GM19467 (cell line): ENCODE data around the gene SELENOI.
"Not testable (repeated sequence)": the region's sequence is repeated elsewhere in the genome, so short reads cannot be mapped to it uniquely, and the experiment has no call there.

Source experiments
- ATAC-seq: cut with Tn5 transposase; IDR thresholded peaks from one replicate; pipeline ENCODE4 v1.9.1; 2021; ENCODE audit warnings: mild to moderate bottlenecking, moderate library complexity; ENCODE audit not compliant: unreplicated experiment

The SELENOI gene, protein sequence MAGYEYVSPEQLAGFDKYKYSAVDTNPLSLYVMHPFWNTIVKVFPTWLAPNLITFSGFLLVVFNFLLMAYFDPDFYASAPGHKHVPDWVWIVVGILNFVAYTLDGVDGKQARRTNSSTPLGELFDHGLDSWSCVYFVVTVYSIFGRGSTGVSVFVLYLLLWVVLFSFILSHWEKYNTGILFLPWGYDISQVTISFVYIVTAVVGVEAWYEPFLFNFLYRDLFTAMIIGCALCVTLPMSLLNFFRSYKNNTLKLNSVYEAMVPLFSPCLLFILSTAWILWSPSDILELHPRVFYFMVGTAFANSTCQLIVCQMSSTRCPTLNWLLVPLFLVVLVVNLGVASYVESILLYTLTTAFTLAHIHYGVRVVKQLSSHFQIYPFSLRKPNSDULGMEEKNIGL

GRCh38 chr2:26345545-26346453 is at the start of gene SELENOI:
Gene SELENOI (plus strand): TSS chr2:26346143. CDS start chr2:26346233, 90 bp downstream.
- peak; percentile 90 for ATAC-seq

DNA sequence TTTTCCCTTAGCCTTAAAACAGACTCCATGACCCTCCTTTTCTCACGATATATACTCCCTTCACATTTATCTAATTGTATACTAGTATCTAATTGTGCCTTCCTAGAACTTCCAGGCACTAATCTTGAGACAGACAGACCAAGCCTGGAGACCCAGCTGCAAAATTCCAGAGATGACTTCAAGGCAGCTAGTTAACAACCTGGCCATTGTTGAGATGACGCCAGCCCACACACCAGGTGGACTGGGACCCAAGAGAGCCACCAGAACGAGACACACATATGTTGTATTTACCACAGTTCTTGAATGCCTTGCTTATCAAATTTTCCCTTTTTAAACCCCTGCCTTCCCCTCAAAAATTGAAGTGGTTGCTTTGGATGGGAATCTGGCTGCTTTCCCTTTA is 48.9 kb upstream of the SELENOI start:
- ATAC-seq: no peak

GRCh38 chr2:26298286-26298637 is 47.7 kb upstream of the SELENOI start:
- ATAC-seq: no peak

- no peak for ATAC-seq
These were observed 47.1 kb upstream of the SELENOI start for GRCh38 chr2:26298638-26299393.

- no peak for ATAC-seq
These were observed 46.4 kb upstream of the SELENOI start for GRCh38 chr2:26299471-26300101.

DNA sequence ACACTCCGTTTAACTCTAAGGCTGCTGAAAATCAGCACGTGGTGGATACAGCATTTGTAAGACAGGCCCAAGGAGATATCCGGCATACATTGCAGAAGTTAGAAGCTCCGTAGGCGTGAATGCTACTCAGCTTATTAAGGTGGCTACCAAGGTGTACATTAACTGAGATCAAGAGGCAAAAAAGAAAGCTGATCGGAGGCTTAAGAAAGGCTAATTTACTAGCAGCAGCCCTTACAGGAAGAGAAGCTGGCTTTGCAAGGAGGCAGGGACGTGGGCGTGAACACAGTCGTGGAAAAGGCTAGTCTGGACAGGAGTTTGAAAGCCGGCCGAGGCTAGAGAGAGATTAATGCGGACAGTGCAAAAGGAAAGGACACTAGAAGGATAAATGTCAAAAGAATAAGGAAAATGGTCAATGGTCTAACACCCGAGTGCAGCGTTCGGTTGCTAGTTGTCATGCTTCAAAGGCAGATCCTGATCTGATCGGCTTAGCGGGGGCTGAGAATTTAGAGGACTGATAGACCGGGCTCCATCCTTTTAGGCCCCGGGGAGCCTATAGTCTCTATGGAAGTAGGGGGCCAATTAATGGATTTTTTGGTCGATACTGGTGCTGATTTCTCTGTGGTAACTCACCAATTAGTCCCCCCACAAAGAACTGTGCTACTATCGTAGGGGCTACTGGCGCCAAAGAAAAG is 45.6 kb upstream of the SELENOI start:
- no peak for ATAC-seq

DNA sequence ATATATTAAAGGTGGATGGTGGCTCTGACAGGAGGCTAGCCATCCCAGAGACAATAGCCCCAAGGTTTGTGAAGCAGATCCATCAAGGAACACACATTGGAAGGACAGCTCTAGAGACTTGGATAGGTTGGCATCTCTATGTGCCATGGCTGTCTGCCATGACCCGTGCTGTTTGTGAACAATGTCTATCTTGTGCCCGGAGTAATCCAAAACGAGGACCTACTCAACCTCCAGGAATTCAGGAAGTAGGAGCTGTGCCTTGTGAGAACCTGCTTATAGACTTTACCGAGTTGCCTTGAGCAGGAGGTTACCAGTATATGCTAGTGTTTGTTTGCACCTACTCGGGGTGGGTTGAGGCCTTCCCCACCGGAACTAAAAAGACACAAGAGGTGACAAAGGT is 43.1 kb upstream of the SELENOI start:
- ATAC-seq: no peak

DNA sequence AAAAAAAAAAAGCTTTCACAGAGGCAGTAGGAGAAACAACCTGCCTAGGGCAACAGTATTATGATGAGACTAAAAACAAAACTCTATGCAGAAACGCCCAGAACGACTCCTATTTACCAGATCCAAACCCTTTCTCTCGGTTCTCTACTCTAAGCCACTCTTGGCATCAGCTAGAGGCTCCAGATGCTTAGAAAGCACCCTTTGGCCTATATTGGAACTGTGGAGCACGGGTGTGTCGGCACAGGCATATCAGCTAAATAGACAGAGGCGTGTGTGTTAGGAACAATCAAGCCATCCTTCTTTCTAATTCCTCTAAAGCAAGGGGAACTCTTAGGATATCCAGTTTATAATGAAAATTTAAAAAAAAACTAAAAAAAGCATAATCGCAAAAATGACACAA is 40.8 kb upstream of the SELENOI start:
- ATAC-seq: not testable (repeated sequence)

- ATAC-seq: no peak
These were observed 40.4 kb upstream of the SELENOI start for GRCh38 chr2:26305540-26305939.

DNA sequence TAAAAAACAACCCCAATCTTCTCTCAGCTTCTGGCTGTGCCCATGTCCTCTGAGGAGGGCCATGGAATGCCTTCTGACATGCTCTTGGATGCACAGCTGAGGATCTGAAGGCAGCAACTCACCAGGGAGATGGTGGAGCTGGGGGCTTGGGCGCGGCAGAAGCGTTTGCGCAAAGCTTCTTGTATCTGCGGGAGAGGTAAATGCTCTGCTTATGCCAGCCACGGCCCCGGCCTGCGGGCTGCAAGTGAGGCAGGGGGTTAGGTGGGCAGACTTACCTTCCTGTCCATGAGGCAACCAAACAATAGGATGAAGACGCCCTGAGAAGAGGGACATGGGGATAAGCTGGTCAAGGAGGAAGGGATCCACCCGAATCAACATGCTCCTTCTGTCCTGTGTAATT is 36.0 kb upstream of the SELENOI start:
- ATAC-seq: no peak

GRCh38 chr2:26312471-26312870 is 33.5 kb upstream of the SELENOI start:
- no peak for ATAC-seq

- no peak for ATAC-seq
These were observed 32.5 kb upstream of the SELENOI start for GRCh38 chr2:26313446-26313845.

- ATAC-seq: no peak
These were observed 31.7 kb upstream of the SELENOI start for GRCh38 chr2:26314243-26314642.

- no peak for ATAC-seq
These were observed 29.9 kb upstream of the SELENOI start for GRCh38 chr2:26316041-26316440.

GRCh38 chr2:26316845-26317244 is 29.1 kb upstream of the SELENOI start:
- ATAC-seq: no peak

GRCh38 chr2:26317377-26318105 is 28.4 kb upstream of the SELENOI start:
- no peak for ATAC-seq

- ATAC-seq: no peak
These were observed 27.0 kb upstream of the SELENOI start for GRCh38 chr2:26318950-26319349.

GRCh38 chr2:26324479-26324878 is 21.5 kb upstream of the SELENOI start:
- not testable (repeated sequence) for ATAC-seq

DNA sequence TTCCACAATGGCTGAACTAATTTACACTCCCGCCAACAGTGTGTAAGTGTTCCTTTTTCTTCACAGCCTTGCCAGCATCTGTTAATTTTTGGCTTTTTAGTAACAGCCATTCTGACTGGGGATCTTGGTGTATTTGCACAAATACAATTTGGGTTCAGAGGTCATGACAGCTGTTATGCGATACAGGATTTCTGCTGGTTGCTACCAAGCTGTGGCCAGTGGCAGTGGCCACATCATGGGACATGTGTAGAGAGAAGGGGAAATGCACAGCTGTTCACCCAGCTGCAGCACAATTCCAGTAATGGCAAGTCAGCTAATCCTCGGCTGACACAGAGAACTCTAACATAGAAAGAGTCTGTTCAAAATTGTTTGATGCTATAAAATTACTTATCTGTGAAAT is 21.0 kb upstream of the SELENOI start:
- ATAC-seq: no peak

- ATAC-seq: no peak
These were observed 20.1 kb upstream of the SELENOI start for GRCh38 chr2:26325851-26326250.
